RWPE1 (cell line): Measurements from ENCODE around the gene PLEKHB2.

Source experiments
- CTCF ChIA-PET: fragments of 350-600 bp; sonication (Branson Sonifier 250); formaldehyde crosslinking; extraction: SDS; loops from one replicate; lab custom pipeline; 2021; lab: Yijun Ruan, JAX
- POLR2A ChIA-PET: fragments of 400-600 bp; formaldehyde crosslinking; extraction: SDS; loops from one replicate; lab custom pipeline; 2020; ENCODE audit warnings: antibody characterized with exemption; ENCODE audit not compliant: low non-redundant PET; lab: Yijun Ruan, JAX
- DNase-seq: peaks from one replicate; pipeline ENCODE4 v3.0.0; 2012; ENCODE audit warnings: low spot score
- H3K27ac ChIP-seq: fragments of 450-650 bp; 2 replicates; pipeline ENCODE4 v1.5.1; 2017
- TF ChIP-seq, protein P1 (sequence below): fragments of 450-650 bp; conservative IDR thresholded peaks from 2 replicates; pipeline ENCODE4 v1.5.1; 2017; ENCODE audit warnings: low read depth, mild to moderate bottlenecking

The PLEKHB2 gene

DNA sequence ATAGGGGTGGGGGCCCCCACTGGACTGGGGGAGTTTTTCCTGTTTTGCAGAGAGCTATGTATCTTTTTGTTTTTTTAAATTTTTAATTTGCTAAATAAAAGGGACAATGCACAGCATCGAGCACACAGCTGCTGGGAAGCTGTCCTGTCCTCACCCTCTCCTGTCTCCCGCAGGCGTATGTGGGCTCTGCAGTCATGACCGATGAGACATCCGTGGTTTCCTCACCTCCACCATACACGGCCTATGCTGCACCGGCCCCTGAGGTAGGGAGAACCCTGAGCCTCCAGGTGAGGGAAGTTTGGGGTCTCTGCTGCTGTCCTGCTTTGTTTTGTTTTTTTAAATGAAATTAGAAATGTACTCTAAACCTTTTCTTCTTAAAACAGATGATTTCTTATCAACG is 27.6 kb downstream of the PLEKHB2 start:
- TF ChIP-seq, protein P1, sequence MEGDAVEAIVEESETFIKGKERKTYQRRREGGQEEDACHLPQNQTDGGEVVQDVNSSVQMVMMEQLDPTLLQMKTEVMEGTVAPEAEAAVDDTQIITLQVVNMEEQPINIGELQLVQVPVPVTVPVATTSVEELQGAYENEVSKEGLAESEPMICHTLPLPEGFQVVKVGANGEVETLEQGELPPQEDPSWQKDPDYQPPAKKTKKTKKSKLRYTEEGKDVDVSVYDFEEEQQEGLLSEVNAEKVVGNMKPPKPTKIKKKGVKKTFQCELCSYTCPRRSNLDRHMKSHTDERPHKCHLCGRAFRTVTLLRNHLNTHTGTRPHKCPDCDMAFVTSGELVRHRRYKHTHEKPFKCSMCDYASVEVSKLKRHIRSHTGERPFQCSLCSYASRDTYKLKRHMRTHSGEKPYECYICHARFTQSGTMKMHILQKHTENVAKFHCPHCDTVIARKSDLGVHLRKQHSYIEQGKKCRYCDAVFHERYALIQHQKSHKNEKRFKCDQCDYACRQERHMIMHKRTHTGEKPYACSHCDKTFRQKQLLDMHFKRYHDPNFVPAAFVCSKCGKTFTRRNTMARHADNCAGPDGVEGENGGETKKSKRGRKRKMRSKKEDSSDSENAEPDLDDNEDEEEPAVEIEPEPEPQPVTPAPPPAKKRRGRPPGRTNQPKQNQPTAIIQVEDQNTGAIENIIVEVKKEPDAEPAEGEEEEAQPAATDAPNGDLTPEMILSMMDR: no peak
- ChIA-PET CTCF (interaction anchor here (0.5 kb wide), 1 partner anchor 125 kb away, joined by 3 read pairs; no protein-coding TSS in a partner anchor), POLR2A (no interaction called here)
- H3K27ac ChIP-seq: 0 out of 2 replicates have a peak overlapping the region, but pooled peaks have one; percentile 11
- DNase-seq: no peak

DNA sequence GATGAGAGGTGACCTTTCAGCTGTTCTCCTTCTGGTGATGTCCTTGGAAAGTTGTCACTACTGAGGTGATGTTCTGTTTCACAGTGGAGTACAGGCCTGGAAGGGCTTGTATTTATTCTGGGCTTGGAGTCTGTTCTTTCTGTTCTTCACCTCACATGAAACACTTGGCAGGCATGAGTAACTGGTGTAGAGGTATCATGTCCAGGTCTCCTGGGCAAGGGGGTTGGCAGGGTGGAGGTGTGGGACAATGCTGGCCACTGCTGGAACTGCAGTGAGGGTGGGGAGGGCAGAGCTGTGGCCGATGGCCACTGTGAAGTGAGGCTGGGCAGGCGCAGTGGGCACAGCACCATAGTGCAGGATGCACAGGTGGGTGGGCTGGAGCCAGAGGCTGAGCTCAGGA is 35.4 kb downstream of the PLEKHB2 start:
- POLR2A ChIA-PET: no interaction called here
- no peak for DNase-seq
- CTCF ChIA-PET: no interaction called here
- TF ChIP-seq, protein P1: no peak
- no peak overlapping the region for H3K27ac ChIP-seq

GRCh38 chr2:131142849-131143248 is 37.7 kb downstream of the PLEKHB2 start:
- no peak for DNase-seq
- TF ChIP-seq, protein P1: no peak
- POLR2A ChIA-PET: no interaction called here
- H3K27ac ChIP-seq: no peak overlapping the region
- CTCF ChIA-PET: no interaction called here

- POLR2A ChIA-PET: no interaction called here
- CTCF ChIA-PET: no interaction called here
These were observed 38.7 kb downstream of the PLEKHB2 start for GRCh38 chr2:131143803-131144202.

DNA sequence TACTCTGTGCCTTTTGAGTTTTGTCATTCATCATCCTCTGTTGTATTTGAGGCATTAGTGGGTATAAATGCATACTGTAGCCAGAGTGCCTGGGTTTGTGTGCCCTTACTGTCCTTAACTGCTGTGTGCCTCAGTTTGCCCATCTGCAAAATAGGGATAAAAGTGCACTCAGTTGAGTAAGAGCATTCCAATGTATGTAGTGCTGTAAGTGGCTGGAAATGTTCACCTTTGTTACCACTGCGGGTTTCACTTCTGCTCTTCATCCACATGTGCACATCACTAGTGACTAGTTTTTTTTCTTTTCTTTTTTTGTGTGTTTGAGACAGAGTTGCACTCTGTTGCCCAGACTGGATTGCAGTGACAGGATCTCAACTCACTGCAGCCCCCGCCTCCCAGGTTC is 39.9 kb downstream of the PLEKHB2 start:
- POLR2A ChIA-PET: no interaction called here
- no peak overlapping the region for H3K27ac ChIP-seq
- TF ChIP-seq, protein P1: no peak
- CTCF ChIA-PET: no interaction called here
- no peak for DNase-seq

More at GRCh38 chr2:131143803-131144202, 38.7 kb downstream of the PLEKHB2 start:
- no peak overlapping the region for H3K27ac ChIP-seq
- no peak for DNase-seq
- TF ChIP-seq, protein P1: no peak

- DNase-seq: no peak
- ChIA-PET CTCF (no interaction called here), POLR2A (no interaction called here)
- TF ChIP-seq, protein P1: no peak
- no peak overlapping the region for H3K27ac ChIP-seq
These were observed 41.1 kb downstream of the PLEKHB2 start for GRCh38 chr2:131146231-131146630.

GRCh38 chr2:131146749-131147148 is 41.6 kb downstream of the PLEKHB2 start:
- no peak overlapping the region for H3K27ac ChIP-seq
- ChIA-PET POLR2A (no interaction called here), CTCF (no interaction called here)
- DNase-seq: no peak
- TF ChIP-seq, protein P1: no peak
